ENCODE results near the gene CHRNA1.

The CHRNA1 gene

DNA sequence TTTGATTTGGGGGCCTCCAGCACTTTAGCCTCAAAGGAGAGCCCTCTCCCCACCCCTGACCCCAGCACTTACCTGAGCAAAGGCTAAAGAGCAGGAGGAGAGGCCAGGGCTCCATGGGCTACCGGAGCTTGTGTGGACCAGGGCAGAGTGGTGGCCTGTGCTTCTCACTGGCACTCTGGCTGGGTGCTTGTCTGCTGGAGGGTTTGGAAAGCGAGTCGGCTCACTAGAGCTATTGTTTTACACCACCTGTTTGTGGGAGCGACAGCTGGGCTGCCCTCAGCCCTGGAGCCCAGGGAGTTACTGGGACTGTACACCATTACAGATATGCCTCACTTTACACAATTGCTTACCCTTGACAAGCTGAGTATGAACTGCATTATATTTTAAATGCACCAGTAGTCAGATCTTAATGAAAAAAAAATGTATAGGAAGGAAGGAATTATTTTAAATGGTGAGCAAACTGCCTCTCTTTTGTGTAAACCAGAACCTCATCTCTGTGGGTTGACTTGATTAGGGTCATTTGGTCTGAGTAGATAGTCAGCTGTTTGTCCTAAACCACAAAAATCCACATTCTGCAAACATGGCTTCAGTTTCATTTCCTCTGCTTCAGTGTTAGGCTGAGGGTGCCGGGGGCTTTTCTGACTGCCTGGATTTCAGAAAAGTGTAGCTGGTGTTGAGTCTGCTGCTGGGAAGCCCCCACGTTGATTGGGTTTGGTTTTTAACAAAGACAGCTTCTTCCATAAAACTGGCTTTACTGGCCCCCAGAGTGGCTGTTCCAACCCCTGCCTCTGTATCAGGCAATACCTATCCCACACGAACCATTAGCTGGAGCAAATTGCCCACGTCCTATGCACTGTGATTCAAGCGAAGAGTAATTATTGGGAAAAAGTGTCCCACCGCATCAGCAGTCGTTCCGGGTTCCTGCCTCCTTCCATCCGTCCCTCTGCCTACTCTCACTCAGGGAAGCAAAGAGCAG is at the start of gene CHRNA1:
Gene CHRNA1, minus strand, starts transcription at position 193 of the 976 bp plus-strand sequence. Its CDS starts 78 bp downstream, at position 115.
- no peak within 1 kb of the TSS for H3K27ac ChIP-seq
- DNase-seq (ENCODE audit: low read depth, low spot score), result no peak

DNA sequence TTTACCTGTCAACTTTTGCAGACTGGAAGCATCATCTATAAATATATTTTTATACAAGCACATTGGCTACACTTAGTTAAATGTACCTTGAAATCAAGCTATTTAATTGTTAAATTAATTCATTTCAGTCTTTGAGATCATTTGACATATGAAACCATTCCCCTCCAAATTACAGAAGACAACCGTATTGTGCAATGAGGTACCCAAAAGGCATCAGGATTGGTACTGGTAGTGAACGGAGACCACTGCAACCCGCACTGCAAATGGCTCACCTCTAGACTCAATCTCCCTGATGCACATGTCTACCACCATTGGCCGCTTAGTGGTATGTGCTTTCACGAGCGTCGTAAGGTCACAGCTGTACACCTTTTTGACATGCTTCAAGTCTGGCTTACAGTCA is 47.8 kb upstream of the CHRNA1 start:
- DNase-seq (ENCODE audit: low read depth, low spot score), result no peak
- no peak overlapping the region for H3K27ac ChIP-seq

DNA sequence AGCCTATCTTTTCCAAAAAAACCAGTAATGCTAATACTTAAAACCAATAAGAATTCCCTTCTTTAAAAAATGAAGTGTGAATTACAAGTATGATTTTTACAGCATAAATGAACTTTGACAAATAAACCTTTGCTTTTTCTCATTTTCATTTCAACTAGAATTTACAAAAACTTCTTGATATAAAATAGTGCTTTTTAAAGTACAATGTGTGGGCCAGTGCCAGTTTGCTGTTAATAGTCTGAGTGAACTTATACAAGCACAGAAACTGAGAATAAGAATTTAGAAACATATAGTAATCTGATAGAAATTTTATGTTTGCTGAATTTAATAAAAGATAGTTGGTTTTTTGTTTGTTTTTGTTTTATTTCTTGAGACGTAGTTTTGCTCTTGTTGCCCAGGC is 43.7 kb upstream of the CHRNA1 start:
- no peak overlapping the region for H3K27ac ChIP-seq
- DNase-seq (ENCODE audit: low read depth, low spot score), result no peak

DNA sequence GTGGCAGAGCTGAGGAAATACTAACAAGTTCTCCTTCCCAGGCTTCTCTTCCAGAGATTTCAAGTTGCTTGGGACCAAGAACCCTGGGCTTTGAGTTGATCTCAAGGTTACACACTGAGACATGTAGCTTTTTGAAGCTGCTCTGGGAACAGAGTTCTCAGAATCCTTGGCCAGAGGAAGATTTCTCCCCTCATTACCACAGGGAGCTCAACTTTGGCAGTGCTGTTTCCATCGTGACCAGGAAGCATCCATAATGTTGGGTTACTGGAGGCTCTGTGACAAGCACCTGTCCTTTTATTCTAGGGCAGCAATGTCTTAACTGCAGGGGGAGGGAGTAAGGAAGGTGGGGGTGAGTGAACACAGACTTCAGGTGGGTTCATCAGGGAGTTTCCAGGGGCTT is 41.5 kb upstream of the CHRNA1 start:
- no peak overlapping the region for H3K27ac ChIP-seq
- DNase-seq (ENCODE audit: low read depth, low spot score), result no peak

DNA sequence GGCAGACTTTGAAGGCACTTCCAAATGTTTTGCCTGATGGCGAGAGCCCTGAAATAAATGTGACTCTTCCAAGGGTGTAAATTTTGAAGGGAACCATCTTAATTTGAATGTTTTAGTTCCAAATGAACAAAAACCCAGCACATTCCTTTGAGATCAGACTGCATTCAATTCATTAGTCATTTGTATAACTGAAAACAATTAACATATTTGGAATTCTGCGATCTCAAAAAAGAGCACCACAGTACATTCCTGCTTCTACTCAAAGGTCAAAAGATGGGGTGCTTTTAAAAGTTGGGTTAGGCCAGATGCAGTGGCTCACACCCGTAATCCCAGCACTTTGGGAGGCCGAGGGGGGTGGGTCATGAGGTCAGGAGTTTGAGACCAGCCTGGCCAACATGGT is 38.2 kb upstream of the CHRNA1 start:
- no peak for DNase-seq (ENCODE audit: low read depth, low spot score)
- no peak overlapping the region for H3K27ac ChIP-seq

DNA sequence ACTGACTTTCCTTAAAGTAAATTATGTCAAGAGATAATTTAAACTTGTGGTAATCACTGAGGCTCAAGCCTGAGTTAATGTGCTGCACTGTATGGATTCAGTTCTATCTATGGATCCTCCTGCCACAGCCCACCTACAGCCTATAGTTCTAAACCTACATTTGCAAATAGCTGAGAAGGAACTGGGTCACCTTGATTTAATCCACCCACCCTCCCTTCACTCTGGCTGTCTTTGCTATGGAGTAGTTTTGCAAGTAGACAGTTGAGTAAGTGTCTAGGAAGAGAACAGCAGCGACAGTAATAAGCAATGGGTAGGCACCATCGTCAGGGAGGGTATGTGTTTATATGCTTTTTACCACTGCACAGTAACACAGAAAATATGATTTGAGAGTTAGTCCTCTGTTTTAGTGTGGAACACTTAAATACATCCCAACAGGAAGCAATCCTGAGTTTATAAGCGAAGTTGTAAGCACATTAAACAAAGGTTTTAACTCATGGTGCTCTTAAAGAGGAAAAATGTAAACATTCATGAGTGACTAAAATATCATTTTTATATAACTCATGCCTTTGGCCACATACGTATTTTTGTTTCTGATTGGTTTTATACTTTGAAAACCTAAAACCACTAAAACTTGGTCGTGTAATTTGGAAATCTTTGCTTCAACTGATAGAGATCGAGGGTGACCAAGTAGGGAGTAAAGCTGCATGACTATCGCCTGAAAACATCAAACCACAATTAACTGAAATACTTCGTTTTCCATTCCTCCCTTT is 36.3 kb upstream of the CHRNA1 start:
- DNase-seq (ENCODE audit: low read depth, low spot score), result no peak
- no peak overlapping the region for H3K27ac ChIP-seq

DNA sequence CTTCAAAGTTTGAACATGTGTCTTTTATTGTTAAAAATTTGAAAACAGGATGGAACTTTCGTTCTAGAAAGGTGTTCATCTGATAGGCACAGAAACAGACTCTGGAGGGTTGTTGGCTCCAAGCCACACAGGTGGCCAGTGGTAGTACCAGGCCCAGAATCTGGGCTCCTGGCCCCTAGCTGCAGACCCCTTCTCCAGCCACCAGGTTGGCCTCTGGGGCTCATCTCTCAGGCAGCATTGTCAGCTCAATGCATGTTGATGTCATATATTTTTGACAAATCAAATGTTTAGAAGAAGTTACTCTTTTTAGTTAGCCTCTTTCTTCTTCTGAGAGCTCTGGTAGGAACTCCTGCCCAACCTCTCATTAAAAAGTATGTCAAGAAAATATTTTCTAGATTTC is 34.5 kb upstream of the CHRNA1 start:
- no peak for DNase-seq (ENCODE audit: low read depth, low spot score)

DNA sequence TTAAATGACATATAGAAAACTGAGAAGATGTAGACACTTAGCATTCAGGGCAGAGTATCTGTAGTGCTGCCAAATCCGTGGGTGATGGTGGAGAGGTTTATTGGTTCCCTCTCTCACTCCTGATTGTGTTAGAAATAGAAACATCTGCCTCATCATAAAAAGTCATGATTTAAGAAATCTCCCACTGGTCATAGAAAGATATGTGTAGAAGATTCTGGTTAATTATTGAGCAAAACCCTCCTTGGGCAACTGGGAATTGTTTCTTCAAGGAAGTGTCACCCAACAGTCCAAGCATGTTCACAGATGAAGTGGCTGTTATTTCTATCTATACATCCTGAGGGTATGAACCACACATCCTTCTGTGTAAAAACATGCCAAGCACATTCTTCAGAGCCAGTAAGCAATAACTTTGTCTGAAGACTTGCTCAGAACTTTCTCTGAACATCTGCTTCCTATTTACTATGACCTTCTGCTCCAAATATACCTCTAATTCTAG is 33.6 kb upstream of the CHRNA1 start:
- DNase-seq (ENCODE audit: low read depth, low spot score), result no peak
- H3K27ac ChIP-seq, result no peak overlapping the region

More for the DNA sequence above, 34.5 kb upstream of the CHRNA1 start:
- no peak overlapping the region for H3K27ac ChIP-seq

DNA sequence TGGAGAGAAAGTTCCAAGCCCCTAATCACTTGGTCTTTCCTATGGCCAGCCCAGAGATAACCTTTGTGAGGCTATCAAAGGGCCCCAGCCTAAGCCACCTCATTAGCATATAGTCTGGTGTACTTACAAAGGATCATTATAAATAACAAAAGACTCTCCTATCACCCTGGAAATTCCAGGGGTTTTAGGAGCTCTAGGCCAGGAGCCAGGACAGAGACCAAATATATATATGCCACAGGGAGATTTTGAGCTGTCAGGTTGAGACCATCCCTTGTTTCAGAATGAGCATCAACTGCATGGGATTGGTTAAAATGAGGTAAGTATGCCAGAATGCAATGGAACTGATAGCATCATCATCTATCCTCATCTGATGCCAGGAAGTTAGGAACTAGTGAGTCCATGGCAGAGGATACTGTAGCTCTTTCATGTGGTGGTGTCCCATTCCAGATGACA is 32.1 kb upstream of the CHRNA1 start:
- H3K27ac ChIP-seq, result no peak overlapping the region
- DNase-seq (ENCODE audit: low read depth, low spot score), result no peak

DNA sequence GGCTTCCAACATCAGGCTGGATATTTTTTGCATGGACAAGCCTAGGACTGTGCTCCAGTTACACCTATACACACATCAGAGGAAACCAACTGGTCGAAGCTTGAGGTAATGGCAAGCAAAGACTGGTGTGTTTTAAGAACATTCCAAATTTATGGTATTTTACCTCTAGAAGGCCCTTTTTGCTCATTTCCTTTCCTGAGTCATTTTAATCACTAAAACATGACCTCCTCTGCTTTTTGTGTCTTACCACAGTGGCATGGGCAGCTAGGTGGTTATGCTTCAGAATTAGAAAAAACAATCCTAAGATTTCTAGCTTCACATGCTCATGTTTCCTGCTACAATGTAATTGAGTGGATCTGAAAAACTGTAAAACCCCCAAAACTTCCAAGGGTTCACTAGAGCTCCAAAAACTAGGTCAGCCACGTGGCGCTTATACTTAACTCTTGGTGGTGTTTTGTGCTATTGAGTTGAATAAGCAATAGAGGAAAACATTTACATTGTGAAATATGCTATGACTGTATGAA is 30.6 kb upstream of the CHRNA1 start:
- no peak overlapping the region for H3K27ac ChIP-seq
- DNase-seq (ENCODE audit: low read depth, low spot score), result no peak

DNA sequence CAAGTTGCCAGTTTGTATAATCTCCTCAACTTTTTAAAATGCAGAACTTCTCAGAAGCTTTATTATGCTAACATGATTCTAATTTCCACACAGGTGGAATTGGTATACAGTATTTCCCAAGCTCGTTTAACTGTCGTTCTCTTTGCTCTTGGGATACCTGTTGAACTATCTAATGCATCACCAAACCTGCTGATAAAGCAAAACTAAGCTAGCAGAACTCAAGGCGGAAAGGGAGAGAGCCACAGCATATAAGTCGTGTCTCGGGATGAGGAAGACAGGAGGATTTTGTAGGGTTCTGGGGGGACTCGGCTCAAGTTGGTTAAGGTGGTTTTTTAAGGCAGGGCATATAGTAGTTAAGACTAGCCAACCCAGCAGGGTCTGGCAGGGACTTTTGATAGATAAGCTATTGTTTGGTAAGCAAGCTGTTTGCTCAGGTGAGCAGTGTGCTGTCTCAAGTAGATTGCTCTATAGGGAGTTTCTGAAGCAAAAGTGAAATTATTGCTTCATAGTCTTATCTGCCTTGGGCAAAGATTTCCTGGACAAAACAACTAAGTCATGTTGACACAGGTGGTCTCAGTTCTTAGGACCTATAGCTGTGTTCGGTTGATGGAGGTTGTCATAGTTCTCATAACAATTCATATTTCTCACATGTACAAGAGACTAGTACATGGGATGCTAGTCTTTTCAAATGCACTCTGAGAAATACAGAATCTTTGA is 28.2 kb upstream of the CHRNA1 start:
- DNase-seq (ENCODE audit: low read depth, low spot score), result no peak
- no peak overlapping the region for H3K27ac ChIP-seq

DNA sequence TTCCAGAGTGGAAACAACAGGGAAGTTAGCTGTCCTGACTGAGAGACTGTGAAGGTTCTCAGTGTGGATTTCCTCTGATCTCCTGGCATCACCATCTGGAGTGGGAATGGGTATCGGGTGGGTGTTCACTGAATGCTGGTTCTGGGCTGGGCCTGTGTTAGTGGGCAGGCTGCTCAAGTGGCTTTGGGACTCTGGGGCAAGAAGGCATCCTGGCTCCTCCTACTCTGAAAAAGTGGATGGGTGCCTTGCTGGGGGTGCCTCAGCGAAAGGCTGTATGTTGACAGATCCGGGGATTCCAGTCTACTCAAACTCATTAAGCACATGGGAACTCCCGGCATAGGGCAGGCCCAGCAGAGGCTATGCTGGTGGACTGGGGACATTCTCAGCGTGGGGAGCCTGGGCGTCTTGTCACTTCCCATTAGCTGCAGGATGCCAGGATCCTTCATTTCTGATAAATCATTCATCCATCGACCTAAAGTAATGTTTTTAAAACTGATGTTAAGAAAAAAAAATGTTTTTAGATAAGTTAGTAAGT is 27.5 kb upstream of the CHRNA1 start:
- H3K27ac ChIP-seq, result no peak overlapping the region
- DNase-seq (ENCODE audit: low read depth, low spot score), result no peak

DNA sequence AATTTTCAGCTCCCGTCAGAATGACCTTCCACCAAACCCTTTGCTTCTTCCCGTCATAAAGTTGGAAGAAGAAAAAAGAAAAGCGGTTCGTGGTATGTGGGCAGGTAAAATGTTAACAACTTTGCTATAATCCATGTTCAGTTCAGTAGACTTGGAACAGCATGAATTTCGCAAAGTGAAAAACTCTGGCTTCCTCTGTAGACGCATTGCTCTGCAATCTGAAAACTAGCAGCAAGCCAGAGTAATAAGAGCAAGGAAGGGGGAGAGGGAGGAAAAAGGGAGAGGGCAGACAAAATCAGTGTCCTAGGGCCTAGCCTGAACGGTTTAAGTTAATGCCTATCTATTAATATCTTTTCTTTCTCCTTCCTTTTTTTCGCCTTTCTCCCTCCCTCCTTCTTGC is 26.7 kb upstream of the CHRNA1 start:
- DNase-seq (ENCODE audit: low read depth, low spot score), result no peak
- no peak overlapping the region for H3K27ac ChIP-seq

DNA sequence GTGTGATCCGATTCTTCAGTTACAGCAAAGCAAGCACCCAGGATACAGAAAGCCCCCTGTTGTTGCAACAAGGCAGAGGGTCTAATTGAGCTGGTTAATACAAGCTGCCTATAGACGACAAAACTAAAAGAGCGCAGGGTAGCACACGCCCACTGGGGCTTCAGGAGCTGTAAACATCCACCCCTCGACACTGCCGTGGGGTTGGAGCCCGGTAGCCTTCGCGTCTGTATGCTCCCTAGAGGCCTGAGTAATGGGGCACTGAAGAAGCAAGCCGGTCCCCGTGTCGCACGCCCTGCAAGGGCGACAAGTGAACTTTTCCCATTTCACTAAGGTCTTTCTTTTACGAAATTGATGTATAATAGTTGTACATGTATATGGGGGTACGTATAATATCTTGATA is 24.7 kb upstream of the CHRNA1 start:
- H3K27ac ChIP-seq, result no peak overlapping the region
- no peak for DNase-seq (ENCODE audit: low read depth, low spot score)

DNA sequence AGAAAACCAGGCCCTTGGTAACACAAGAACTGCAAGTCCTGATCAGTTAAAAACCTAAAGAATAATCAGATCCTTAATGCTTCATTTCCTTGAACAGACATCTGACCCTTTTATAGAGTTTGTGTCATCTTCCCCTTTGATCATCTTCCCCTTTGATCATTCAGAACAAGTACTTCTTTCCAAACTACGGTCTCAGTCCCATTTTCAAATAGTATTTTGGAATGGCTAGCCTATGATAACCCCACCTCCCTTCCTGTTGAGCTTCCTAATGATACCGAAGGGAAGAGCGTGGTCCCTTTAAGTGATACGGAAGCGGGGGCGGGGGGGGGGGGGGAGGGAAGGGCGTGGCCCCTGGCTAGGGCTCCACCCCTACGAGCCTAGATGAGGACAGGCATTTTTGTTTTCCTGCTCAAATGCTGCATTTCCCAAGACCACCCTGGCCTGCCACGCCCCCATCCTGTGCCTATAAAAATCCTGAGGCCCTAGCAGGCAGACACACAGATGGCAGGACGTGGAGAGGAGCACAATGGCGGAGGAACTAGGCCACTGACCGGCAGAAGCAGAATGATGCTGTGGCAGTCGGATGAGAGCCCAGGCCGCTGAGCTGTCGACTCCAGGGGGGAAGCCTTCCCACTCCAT is 24.1 kb upstream of the CHRNA1 start:
- no peak for DNase-seq (ENCODE audit: low read depth, low spot score)
- no peak overlapping the region for H3K27ac ChIP-seq

DNA sequence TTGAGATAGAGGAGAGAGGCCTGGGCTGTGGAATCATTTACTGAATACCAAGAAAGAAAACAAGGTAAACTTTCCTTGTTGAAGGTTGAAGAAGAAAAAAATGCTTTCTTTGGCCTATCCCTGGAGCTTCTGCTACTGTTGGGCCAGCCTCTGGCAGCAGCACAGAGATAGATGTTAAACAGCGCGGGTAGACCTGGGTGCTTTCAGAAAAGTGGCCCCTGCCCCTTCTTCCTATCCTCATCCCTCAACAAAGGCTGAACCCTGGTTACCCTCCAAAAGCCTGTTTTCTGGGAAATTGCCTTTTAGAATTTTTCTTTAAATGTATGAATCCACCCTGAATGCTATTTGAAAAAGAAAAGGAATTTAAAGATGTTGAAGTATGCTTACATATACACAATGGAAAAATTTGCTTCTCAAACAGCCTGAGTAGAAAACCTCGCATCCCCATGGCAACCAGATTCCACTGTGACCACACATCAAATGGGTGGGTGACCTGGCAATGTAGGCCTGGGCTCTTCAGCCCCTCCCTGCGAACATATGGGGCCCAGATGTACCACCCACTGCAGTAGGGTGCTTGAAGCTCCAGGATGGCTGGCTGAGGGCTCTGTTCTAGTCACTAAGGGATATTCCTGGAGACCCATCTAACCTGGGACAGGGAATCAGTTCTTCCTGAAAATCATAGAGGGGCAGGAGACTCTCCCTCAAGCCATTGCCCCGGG is 23.4 kb upstream of the CHRNA1 start:
- DNase-seq (ENCODE audit: low read depth, low spot score), result no peak
- H3K27ac ChIP-seq, result no peak overlapping the region

DNA sequence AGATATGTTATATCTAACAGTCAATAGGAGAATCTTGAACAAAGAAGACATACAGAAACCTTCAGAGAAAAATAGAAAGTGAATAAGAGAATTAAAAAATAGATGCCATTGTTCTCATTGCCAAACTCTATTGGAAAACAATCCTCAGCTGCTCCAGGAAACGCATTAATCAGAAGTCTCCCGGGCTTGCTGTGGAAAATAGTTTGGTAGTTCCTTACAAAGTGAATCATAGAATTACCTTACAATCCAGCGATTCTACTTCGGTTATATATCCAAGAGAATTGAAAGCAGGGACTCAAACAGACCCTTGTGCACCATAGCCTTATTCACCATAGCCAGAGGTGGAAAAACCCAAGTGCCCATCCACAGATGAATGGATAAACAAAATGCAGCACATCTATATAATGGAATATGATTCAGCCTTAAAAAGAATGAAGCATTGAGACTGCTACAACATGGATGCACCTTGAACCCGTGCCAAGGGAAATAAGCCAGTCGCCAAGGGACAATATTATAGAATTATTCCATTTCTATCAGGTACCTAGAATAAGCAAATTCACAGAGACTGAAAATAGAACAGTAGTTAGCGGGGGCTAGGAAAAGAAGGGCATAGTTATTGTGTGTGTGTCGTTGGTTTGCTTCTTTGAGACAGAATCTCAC is 21.9 kb upstream of the CHRNA1 start:
- no peak overlapping the region for H3K27ac ChIP-seq
- no peak for DNase-seq (ENCODE audit: low read depth, low spot score)

DNA sequence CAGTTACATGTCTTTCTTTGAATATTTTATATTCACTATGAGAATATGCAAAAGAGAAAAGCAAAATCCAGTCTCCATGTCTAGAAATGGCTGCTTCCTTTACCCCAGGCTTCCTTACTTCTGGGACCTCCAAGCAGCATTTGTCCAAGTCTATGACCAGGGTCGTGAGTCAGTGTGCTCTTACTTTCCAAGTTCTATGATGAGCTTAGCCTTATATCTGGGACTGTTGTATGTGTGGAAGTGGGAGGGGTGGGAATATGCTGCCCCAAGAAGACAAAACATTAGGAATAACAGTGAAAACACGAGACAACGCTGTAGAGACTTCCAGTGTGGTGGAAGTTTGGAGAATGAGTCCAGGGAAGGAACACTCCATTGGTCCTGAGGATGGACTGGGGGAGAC is 21.2 kb upstream of the CHRNA1 start:
- no peak overlapping the region for H3K27ac ChIP-seq

More for the DNA sequence above, 21.2 kb upstream of the CHRNA1 start:
- no peak for DNase-seq (ENCODE audit: low read depth, low spot score)

All from epithelial cell of prostate (primary cell).